HG02885 (cell line): ENCODE measurements around the gene PTPRD.

ENCODE experiments used
- ATAC-seq: cut with Tn5 transposase; IDR thresholded peaks from one replicate; pipeline ENCODE4 v1.9.1; 2021; ENCODE audit warnings: mild to moderate bottlenecking; ENCODE audit not compliant: unreplicated experiment, poor library complexity

Gene PTPRD

GRCh38 chr9:8732367-8733075 is 1880.3 kb downstream of the PTPRD start:
- ATAC-seq, result no peak

- ATAC-seq, result no peak
These were observed 1882.2 kb downstream of the PTPRD start for GRCh38 chr9:8730618-8731017.

- ATAC-seq, result no peak
These were observed 1883.9 kb downstream of the PTPRD start for GRCh38 chr9:8728910-8729309.

GRCh38 chr9:8727191-8727590 is 1885.6 kb downstream of the PTPRD start:
- ATAC-seq, result no peak

- no peak for ATAC-seq
These were observed 1886.1 kb downstream of the PTPRD start for GRCh38 chr9:8726692-8727091.

- no peak for ATAC-seq
These were observed 1887.2 kb downstream of the PTPRD start for GRCh38 chr9:8725635-8726034.

GRCh38 chr9:8724284-8725018 is 1888.4 kb downstream of the PTPRD start:
- ATAC-seq, result no peak

- ATAC-seq, result no peak
These were observed 1889.6 kb downstream of the PTPRD start for GRCh38 chr9:8723195-8723594.

GRCh38 chr9:8719833-8720486 is 1892.8 kb downstream of the PTPRD start:
- ATAC-seq, result no peak

GRCh38 chr9:8718121-8718725 is 1894.6 kb downstream of the PTPRD start:
- no peak for ATAC-seq

- ATAC-seq, result no peak
These were observed 1895.7 kb downstream of the PTPRD start for GRCh38 chr9:8717146-8717545.

GRCh38 chr9:8715788-8716187 is 1897.0 kb downstream of the PTPRD start:
- ATAC-seq, result no peak

GRCh38 chr9:8713811-8714165 is 1899.0 kb downstream of the PTPRD start:
- no peak for ATAC-seq

GRCh38 chr9:8713149-8713810 is 1899.5 kb downstream of the PTPRD start:
- no peak for ATAC-seq

GRCh38 chr9:8709731-8710130 is 1903.1 kb downstream of the PTPRD start:
- no peak for ATAC-seq

- no peak for ATAC-seq
These were observed 1904.1 kb downstream of the PTPRD start for GRCh38 chr9:8708728-8709127.

GRCh38 chr9:8706998-8707397 is 1905.8 kb downstream of the PTPRD start:
- no peak for ATAC-seq

- no peak for ATAC-seq
These were observed 1906.3 kb downstream of the PTPRD start for GRCh38 chr9:8706531-8706930.

GRCh38 chr9:8705861-8706260 is 1906.9 kb downstream of the PTPRD start:
- ATAC-seq, result no peak

- no peak for ATAC-seq
These were observed 1908.9 kb downstream of the PTPRD start for GRCh38 chr9:8703904-8704303.

GRCh38 chr9:8701904-8702303 is 1910.9 kb downstream of the PTPRD start:
- ATAC-seq, result no peak
